IPS-11a (cell line): ENCODE measurements around the gene STX11.
"Not testable (repeated sequence)": the region's sequence is repeated elsewhere in the genome, so short reads cannot be mapped to it uniquely, and the experiment has no call there.

Experiments
- H3K4me3 ChIP-seq: one replicate; pipeline ENCODE4 v1.5.1; 2013; ENCODE audit warnings: low read depth, low read length, control low read depth

STX11 gene

DNA sequence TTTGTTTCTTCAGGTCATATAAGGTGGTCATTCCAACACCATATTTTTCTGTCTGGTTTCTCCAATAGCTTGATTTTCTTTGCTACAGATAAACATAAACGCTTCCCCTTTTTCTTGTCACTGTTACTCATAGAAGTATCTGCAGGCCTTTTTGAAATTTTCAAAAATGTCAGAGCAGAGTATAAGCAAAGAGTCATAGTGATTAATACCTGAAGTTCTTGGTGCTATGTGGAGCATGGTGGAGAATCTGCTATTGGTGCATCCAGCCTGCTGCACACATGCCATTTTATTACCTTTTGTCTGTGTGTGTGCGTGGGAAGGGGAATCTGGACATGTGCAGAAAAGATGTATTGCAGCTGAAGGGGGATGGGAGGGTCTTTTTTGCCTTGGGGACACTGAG lies 19.7 kb downstream of the STX11 start:
- H3K4me3 ChIP-seq = no peak overlapping the region

DNA sequence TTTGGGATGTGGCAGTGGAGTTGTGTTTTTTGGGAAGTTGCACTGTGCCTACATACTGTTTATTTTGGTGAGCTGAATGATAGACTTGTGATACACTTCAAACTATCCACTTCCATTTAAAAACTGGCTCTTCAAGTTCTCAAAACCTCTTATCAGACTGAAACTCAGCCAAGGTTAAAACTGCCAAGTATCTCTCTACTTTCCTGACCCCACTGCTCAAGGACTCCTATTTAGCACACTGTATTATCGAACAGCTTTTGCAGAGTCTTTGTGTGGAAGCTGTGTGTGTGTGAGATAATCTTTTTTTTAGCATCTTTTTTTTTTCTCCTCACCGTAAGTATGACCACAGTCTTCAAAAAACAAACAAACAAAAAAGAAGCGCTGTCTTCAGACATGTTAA lies 21.1 kb downstream of the STX11 start:
- no peak overlapping the region for H3K4me3 ChIP-seq

DNA sequence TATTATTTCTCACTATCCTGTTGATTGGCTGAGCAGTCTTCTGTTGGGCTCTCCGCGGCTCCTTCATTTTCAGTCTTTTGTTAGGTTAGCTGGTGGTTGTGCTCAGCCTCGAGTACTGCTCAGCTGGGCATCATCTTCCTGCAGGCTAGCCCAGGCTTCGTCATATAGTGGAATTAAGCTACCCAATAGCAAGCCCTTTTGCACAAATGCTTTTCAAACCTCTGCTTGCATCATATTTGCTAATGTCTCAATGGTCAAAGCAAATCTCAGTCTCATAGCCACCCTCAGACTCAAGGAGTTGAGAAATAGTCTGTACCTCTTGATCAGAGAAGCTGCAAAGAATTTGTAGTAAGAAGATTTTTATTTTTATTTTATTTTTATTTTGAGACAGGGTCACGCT lies 23.7 kb downstream of the STX11 start:
- H3K4me3 ChIP-seq = no peak overlapping the region

DNA sequence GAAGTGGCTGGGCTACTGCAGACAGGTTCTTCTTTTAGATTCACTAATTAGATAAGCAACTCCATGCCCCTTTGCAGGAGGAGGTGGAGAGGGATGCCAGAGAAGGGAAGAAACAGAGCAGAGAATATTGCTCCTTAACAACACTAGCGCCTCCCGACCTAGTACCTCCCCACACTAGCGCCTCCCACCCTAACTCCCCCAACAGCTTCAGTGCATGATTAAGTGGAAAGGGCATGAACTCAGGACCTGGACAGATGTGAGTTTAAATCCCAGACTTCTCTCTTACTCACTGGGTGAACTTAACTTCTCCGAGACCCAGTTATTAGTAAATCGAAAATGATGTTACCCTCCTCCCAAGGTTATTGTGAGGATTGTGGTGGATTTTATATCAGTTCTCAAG lies 25.7 kb downstream of the STX11 start:
- no peak overlapping the region for H3K4me3 ChIP-seq

DNA sequence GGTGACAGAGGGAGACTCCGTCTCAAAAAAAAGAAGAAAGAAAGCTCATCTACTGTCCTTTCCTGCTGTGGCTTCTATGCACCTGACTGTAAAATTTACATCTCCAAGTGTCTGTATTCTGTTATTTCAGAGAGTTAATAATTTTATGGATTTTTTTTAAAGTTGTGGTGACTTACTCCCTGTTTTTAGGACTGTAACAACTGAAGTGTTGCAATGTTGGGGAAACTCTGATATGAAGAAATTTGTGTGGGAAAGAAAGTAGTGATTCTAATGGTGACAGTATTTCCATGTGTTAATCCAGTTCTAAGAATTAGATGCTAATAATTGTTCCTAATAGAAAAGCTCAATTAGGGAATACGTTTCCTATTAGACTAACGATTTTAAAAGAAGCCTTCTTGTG lies 27.4 kb downstream of the STX11 start:
- H3K4me3 ChIP-seq = no peak overlapping the region

DNA sequence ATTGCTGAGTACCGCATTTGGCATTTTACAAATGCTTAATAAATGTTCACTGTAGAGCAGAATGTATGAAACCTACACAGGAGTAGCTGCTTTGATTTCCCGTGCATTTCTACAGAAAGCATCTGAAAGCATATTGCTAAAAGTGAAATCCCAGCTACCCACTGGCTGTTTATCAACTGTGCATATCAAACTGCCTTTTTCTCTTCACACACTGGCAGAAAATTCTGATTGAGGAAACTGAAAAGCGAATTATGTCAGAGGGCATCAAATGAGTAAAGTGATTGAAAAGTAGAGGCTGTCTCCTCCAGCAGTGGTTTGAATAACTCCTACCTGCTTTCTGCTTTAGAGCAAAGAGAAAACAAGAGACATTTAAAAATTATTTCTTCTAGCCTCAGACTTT lies 28.0 kb downstream of the STX11 start:
- H3K4me3 ChIP-seq = no peak overlapping the region

DNA sequence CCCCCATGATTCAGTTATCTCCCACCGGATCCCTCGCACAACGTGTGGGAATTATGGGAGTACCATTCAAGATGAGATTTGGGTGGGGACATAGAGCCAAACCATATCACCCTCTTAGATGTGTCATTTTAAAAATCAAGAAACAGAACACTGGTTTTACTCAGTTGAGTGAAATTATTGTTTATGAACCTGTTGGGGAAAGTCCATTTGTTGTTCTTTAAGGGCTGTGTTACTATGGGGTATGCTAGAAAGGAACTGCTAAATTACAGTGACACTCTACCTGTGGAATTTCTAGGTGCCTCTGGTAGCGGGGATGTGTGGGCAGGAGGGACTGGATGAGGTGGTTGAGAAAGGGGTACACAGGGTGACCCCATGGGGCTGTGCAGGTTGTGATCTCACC lies 28.9 kb downstream of the STX11 start:
- no peak overlapping the region for H3K4me3 ChIP-seq

DNA sequence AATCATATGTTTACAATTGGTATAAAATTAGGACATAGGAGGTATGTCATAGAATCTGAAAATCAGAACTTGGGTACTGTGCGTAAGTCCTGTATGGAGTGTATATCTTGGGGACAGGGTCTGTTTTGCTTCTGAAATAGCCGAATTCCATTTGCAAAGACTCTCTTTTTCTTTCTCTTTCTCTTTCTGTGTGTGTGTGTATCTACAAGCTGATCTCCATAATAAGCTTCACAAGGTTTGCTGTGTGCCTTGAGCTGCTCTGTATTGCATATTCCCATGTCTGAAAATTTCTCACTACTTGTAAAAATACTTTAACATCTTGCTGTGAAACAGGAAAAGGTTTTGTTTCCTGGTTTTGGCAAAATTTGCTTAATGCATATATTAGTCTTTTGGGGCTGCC lies 29.5 kb downstream of the STX11 start:
- H3K4me3 ChIP-seq = no peak overlapping the region

DNA sequence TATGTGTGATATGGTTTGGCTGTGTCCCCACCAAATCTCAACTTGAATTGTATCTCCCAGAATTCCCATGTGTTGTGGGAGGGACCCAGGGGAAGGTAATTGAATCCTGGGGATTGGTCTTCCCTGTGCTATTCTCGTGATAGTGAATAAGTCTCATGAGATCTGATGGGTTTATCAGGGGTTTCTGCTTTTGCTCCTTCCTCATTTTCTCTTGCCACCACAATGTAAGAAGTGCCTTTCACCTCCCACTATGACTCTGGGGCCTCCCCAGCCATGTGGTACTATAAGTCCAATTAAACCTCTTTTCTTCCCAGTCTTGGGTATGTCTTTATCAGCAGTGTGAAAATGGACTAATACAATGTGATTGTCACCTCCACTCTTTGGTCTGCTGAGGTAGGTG lies 30.0 kb downstream of the STX11 start:
- H3K4me3 ChIP-seq = not testable (repeated sequence)

DNA sequence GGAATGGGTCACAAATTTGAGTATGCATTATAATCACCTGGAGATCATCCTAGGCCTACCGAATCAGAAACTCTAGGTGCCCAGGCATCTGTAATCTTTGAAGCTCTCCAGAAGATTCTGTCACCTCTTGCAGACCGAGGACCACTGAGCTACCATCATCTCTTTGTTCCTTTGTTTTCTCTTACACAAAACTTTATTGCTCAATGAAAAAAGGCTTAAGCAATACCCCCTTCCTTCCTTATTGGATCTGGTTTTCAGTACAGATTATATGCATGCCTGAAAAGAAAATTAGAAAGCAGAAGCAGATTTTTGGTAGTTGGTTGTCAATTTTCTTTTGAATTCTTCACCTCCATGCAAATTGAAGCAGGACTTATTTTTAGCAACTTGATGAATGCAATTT lies 31.3 kb downstream of the STX11 start:
- H3K4me3 ChIP-seq = no peak overlapping the region

DNA sequence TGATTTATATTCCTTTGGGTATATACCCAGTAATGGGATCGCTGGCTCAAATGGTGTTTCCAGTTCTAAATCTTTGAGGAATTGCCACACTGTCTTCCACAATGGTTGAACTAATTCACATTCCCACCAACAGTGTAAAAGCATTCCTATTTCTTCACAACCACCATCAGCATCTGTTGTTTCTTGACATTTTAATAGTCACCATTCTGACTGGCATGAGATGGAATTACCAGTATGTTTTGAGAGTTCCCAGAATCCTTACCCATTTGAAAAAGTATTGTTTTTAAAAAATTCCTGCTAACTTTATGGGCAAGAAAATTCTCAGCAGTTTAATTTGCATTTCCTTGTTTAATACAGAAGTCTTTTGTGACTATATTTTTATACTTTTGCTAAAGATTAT lies 33.9 kb downstream of the STX11 start:
- not testable (repeated sequence) for H3K4me3 ChIP-seq

DNA sequence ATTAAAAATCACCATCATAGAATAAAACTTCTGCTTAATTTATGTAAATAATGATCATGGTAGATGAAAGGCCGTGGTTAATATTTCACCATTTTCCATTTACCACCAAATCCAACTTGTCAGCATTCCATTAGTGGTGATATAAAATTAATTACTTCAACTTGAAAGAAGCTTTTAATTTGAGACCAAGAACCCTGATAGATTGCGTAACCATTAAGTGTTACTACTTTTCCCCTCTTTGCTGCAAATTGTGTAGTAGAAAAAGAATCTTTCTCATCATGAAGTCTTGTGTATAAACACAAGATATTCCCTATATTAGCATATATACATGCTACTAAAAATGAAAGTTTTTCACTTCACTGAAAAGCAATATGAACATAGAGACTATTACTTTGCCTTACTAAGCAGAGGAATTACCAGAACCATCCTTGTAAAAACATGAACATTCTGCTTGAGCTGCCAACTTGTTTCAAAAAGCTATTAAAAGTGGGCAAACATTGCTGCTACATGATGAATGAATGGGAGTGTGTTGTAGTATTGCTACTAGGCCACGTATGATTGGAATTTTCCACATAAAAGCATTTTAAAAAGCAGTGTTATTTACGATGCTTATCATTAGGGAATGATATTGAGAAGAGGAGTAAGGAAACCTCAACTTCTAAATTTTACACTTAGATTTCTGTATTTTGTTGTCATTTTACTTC lies 35.0 kb downstream of the STX11 start:
- H3K4me3 ChIP-seq = no peak overlapping the region

DNA sequence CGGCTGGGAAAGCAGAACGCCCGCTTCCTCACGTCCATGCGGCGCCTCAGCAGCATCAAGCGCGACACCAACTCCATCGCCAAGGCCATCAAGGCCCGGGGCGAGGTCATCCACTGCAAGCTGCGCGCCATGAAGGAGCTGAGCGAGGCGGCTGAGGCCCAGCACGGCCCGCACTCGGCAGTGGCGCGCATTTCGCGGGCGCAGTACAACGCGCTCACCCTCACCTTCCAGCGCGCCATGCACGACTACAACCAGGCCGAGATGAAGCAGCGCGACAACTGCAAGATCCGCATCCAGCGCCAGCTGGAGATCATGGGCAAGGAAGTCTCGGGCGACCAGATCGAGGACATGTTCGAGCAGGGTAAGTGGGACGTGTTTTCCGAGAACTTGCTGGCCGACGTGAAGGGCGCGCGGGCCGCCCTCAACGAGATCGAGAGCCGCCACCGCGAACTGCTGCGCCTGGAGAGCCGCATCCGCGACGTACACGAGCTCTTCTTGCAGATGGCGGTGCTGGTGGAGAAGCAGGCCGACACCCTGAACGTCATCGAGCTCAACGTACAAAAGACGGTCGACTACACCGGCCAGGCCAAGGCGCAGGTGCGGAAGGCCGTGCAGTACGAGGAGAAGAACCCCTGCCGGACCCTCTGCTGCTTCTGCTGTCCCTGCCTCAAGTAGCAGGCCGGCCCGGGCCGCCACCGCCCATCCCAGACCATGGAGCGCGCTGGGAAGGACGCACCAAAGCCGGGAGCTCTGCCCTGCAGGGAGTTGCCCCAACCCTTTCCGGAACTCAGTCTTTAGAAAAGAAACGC lies 36.7 kb downstream of the STX11 start:
- no peak overlapping the region for H3K4me3 ChIP-seq

DNA sequence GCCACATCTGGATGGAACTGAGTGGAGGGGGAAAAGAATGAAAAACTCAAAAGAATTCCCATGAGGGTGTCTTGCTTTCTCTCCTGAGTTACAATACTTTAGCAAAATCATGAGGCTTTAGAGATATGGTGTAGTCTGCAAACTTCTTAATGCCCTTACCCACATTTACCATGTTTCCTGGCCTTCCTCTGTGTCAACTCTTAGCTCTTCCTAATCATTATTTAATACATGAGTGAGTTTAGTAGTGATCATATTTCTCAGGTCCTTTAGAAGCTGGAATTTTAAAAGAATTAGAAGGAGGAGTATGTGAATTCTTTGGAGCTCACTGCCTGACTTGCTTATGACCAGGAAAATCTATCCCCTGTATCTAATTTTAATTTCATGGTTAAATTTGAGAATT lies 39.0 kb downstream of the STX11 start:
- no peak overlapping the region for H3K4me3 ChIP-seq

DNA sequence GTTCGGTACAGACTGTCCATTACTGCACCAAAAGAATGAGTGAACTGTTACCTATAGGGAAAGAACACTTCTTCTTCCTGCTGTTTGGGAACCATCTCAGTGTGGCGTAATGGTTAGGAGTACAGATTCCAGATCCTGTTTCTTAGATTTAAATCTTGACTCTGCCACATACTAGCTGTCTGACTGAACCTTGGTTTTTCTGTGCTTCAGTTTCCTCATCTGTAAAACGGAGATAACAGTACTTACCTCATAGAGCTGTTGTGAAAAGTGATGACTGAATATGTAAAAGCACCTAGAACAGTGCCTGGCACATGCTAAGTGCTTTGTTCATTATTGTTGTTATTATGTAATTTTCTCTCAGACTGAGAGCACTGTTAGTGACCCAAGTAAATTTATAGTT lies 39.8 kb downstream of the STX11 start:
- no peak overlapping the region for H3K4me3 ChIP-seq

DNA sequence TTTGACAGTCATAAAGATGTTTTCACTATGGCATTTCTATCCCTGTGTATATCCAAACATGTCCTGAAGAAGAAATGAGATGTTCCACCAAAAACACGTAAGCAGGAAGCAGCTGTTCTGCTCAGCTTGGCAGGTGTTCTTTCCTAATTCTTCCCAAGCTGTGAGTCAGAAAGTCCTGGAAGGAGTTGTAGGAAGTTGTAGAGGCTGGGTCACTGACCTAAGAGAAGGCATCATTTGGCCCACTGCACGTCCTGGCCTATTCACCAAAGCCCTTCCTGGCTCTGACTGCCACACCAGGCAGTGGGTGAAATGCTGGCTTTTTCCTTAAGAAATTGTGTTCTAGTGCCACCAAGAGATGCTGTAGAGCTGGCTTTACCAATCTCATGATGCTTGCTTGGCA lies 40.3 kb downstream of the STX11 start:
- H3K4me3 ChIP-seq = no peak overlapping the region

DNA sequence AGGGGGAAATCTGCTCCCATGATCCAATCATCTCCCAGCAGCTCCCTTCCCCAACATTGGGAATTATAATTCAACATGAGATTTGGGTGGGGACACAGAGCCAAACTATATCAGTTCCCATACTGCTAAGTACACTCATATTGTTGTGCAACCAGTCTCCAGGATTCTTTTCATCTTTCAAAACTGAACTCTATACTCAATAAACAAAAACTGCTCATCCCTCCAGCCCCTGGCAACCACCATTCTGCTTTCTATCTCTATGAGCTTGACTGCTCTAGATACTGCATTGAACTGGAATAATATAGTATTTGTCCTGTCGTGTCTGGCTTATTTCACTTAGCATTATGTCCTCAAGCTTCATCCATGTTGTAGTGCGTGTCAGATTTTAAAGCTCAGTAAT lies 42.9 kb downstream of the STX11 start:
- H3K4me3 ChIP-seq = no peak overlapping the region

DNA sequence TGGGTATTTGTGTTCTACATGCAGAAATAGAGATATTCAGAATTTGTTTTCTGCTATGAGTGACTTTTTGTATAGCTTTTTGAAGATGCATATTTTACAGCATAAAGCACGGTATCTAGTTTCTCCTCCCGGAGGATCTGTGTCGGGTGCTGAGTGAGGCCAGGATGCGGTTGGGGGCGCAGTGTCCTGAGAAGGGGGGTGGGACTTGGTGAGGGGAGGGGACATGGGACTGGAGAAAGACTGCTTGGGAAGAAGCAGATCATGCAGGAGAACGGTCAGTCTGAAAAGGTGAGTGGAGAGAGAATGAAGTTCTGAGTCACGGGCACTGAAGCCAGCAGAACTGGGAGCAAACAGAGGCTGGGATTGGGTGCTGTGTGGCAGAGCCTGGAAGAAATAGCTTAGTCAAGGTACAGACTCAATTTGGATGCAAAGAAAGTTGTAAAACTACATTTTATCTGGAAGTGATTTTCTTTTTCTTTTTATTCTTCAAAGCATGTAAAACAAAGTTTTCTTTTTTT lies 44.0 kb downstream of the STX11 start:
- H3K4me3 ChIP-seq = no peak overlapping the region

DNA sequence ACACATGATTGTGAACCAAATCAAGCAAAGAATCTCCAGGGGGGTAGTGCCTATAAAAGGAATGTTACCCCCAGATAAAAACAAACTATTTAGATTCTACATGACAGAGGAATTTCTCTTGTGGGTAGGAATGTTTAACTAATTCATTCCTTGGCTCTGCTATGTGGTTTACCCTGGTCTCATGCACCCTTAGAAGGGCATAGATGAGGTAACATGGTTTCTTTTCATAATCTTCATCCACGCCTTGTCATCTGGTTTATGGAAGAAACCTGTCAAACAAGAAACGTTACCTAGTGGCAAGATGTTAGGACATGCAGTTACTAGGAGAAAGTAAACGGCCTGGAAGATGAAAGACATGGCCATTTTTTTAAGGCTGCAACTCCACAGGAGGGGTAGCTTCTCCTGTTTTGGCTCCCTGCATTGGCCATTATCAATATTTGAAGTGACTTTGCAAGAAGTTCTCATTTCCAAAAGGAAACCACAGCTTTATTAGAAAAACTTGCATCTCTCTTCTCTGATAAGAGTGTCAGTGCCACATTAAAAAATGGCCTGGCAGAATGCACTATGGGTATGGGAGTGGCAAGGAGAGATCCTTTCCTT lies 45.5 kb downstream of the STX11 start:
- H3K4me3 ChIP-seq = no peak overlapping the region

DNA sequence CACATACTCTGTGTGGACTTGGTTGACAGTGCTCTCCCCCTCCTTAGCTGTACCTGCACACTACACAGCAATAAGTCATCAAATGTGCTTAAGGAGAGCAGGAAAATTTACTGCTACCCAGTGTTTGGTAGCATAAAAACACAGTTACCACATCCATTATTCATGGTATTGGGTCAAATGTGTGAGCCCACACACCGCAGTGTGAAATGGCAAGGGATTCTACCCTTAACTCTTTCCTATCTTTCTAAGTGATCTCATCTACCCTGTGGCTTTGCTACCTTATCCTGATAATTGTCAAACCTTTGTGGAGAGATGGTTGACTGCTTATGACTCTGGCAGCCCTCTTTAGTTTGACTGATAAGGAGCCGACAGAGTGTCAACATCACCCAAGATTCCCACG lies 47.6 kb downstream of the STX11 start:
- no peak overlapping the region for H3K4me3 ChIP-seq

DNA sequence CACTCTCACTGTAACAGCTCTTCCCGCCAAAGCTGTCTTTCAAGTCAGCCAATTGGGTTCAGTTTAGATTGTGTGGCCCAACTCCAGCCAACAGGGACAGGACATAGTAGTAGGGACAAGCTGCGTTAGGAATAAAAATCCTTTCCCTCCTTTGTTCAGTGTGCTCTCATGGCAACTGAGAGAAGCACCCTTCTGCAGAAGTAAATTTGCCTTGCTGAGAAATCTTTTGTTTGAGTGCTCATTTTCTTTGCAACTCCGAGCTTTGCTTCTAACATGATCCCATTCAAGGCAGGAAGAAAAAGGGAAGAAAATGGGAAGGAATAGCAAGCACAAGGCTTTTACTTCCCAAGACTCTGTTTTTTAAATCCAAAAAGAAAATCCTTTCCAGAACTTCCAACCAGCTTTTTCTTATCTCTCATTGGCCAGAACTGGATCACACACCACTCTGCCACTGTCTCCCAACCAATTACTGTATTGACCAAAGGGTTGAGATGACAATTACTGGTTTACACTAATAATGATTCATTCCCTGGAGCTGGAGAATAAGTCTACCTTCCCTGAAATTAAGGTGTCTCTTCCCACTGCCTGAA lies 52.7 kb downstream of the STX11 start:
- H3K4me3 ChIP-seq = no peak overlapping the region

DNA sequence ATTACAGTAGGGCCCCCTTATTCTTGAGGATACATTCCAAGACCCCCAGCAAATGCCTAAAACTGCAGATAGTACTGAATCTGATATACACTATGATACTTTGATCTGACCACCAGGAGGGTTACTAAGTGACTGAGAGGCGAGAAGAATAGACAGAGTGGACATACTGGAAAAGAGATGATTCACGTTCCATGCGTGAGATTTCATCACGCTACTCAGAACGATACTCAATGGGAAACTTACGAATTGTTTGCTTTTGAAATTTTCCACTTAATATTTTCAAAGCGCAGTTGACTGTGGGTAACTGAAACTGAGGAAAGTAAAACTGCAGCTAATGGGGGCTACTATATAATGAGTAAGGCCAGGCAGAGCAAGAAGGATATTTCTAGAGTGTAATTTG lies 60.8 kb downstream of the STX11 start:
- no peak overlapping the region for H3K4me3 ChIP-seq
